CD14-positive monocyte (primary cell): ENCODE results near the gene KMT2E. TPM values are rescaled to one million over a fixed set of nuclear protein-coding genes. Genes with fewer than 3 reads are reported as not detected.

ENCODE experiments used
- DNase-seq, 3 donors: peaks; one replicate each; pipeline ENCODE4 v3.0.0-alpha.2; 2011 to 2022
- H2AFZ ChIP-seq: 2 replicates; pipeline ENCODE4 v1.6.0; 2012; ENCODE audit warnings: mild to moderate bottlenecking, low read depth, low read length, inconsistent platforms; ENCODE audit not compliant: insufficient read depth, poor library complexity, severe bottlenecking
- H3K27ac ChIP-seq, 2 donors: 1 replicate in 1 of 2; 2 replicates in 1 of 2; pipeline ENCODE4 v1.5.1; 2012 to 2013; ENCODE audit warnings: low read length in 2 of 2, control low read depth in 1 of 2, inconsistent platforms in 1 of 2, low read depth in 1 of 2, mild to moderate bottlenecking in 1 of 2
- H3K27me3 ChIP-seq, 2 donors: one replicate each; pipeline versions ENCODE4 v1.6.0 to v1.6.1; 2011 to 2013; ENCODE audit warnings: low read length in 2 of 2; ENCODE audit not compliant: control insufficient read depth in 2 of 2, insufficient read depth in 2 of 2
- H3K36me3 ChIP-seq, 2 donors: replicated peaks in 1 of 2; 1 replicate in 1 of 2; 2 replicates in 1 of 2; pipeline versions ENCODE4 v1.5.1 to v1.6.1; 2012 to 2013; ENCODE audit warnings: low read length in 2 of 2, control low read depth in 1 of 2, inconsistent platforms in 1 of 2, mild to moderate bottlenecking in 1 of 2; ENCODE audit not compliant: insufficient read depth in 2 of 2, control insufficient read depth in 1 of 2
- H3K4me1 ChIP-seq, 2 donors: 1 replicate in 1 of 2; 2 replicates in 1 of 2; pipeline versions ENCODE4 v1.5.1 to v1.6.1; 2012 to 2013; ENCODE audit warnings: low read length in 2 of 2, control low read depth in 1 of 2, inconsistent platforms in 1 of 2, mild to moderate bottlenecking in 1 of 2, moderate library complexity in 1 of 2; ENCODE audit not compliant: insufficient read depth in 2 of 2, control insufficient read depth in 1 of 2
- H3K4me2 ChIP-seq: replicated peaks from 2 replicates; pipeline ENCODE3; 2012; ENCODE audit warnings: low read length, moderate library complexity, mild to moderate bottlenecking; ENCODE audit not compliant: poor library complexity, severe bottlenecking; ENCODE audit errors: extremely low read depth
- H3K4me3 ChIP-seq, 3 experiments: fragments of 200-600 bp in 1 of 3; sonication (generic) in 1 of 3; replicated peaks in 1 of 3; 1 replicate in 2 of 3; 2 replicates in 1 of 3; pipeline ENCODE4 v1.5.1; 2011 to 2013; ENCODE audit warnings: low read length in 3 of 3, mild to moderate bottlenecking in 3 of 3, control low read depth in 2 of 3, low read depth in 2 of 3, inconsistent platforms in 1 of 3, moderate library complexity in 1 of 3
- H3K79me2 ChIP-seq: 2 replicates; pipeline ENCODE4 v1.6.0; 2012; ENCODE audit warnings: mild to moderate bottlenecking, control low read depth, inconsistent platforms, low read length, moderate library complexity; ENCODE audit not compliant: insufficient read depth
- H3K9ac ChIP-seq: 2 replicates; pipeline ENCODE4 v1.6.0; 2017; ENCODE audit warnings: low read length, mild to moderate bottlenecking; ENCODE audit not compliant: insufficient read depth, poor library complexity, severe bottlenecking
- H3K9me3 ChIP-seq, 2 donors: replicated peaks in 1 of 2; 1 replicate in 1 of 2; 2 replicates in 1 of 2; pipeline versions ENCODE4 v1.5.1 to v1.6.1; 2012 to 2013; ENCODE audit warnings: low read length in 2 of 2, control low read depth in 1 of 2; ENCODE audit not compliant: control insufficient read depth in 1 of 2, insufficient read depth in 1 of 2
- H4K20me1 ChIP-seq: 2 replicates; pipeline ENCODE4 v1.6.0; 2012; ENCODE audit warnings: mild to moderate bottlenecking, low read length, control low read depth, moderate library complexity; ENCODE audit not compliant: insufficient read depth
- H3K27ac Mint-ChIP-seq, 7 donors: one replicate each; pipeline ENCODE4 v1.8.0; 2020; ENCODE audit warnings: mild to moderate bottlenecking in 7 of 7, mixed read lengths in 7 of 7, moderate library complexity in 6 of 7, inconsistent platforms in 2 of 7
- H3K27me3 Mint-ChIP-seq, 3 donors: one replicate each; pipeline ENCODE4 v1.8.0; 2021 to 2022; ENCODE audit warnings: low read depth in 3 of 3, mild to moderate bottlenecking in 3 of 3, mixed read lengths in 3 of 3, moderate library complexity in 3 of 3, inconsistent platforms in 1 of 3
- H3K36me3 Mint-ChIP-seq, 2 donors: one replicate each; pipeline ENCODE4 v1.8.0; 2020; ENCODE audit warnings: mixed read lengths in 2 of 2, inconsistent platforms in 1 of 2, mild to moderate bottlenecking in 1 of 2
- H3K4me1 Mint-ChIP-seq: one replicate; pipeline ENCODE4 v1.8.0; 2020; ENCODE audit warnings: mild to moderate bottlenecking, mixed read lengths
- H3K4me3 Mint-ChIP-seq, 2 donors: one replicate each; pipeline ENCODE4 v1.8.0; 2020; ENCODE audit warnings: mild to moderate bottlenecking in 2 of 2, mixed read lengths in 2 of 2, moderate library complexity in 1 of 2
- H3K9me3 Mint-ChIP-seq, 7 donors: one replicate each; pipeline ENCODE4 v1.8.0; 2020 to 2022; ENCODE audit warnings: mixed read lengths in 7 of 7, mild to moderate bottlenecking in 6 of 7, moderate library complexity in 6 of 7, inconsistent platforms in 2 of 7
- WGBS: methylation state at CpG from one replicate; pipeline ENCODE4 v1.1.5; 2013; ENCODE audit warnings: missing lambda C conversion rate; ENCODE audit not compliant: insufficient coverage; 5-methylcytosine and 5-hydroxymethylcytosine counted together
- intact Hi-C, 2 donors: fragments of 100-400 bp; cut with micrococcal nuclease; formaldehyde crosslinking; loops; one replicate each; pipeline versions ENCODE4 v1.15.0 to v1.15.1; 2023
- polyA plus RNA-seq, 3 donors: library from polyadenylated mRNA; depleted of rRNA in 1 of 3; unstranded in 2 of 3; stranded (reverse) in 1 of 3; fragments of 300-500 nt in 2 of 3; fragments of >200 nt in 1 of 3; fragmentation: Illumina TruSeq in 2 of 3; gene quantifications; 1 replicate in 2 of 3; 2 replicates in 1 of 3; pipeline ENCODE4 v1.2.3, GENCODE V29; 2012 to 2021
- TF ChIP-seq, protein P1 (sequence below): fragments of 200-600 bp; IDR thresholded peaks from one replicate; pipeline ENCODE4 v1.8.0; 2022; ENCODE audit warnings: antibody characterized with exemption, mild to moderate bottlenecking

KMT2E gene
- polyA plus RNA-seq, 3 donors: 21.5 to 58.0 (median 33.1) TPM

DNA sequence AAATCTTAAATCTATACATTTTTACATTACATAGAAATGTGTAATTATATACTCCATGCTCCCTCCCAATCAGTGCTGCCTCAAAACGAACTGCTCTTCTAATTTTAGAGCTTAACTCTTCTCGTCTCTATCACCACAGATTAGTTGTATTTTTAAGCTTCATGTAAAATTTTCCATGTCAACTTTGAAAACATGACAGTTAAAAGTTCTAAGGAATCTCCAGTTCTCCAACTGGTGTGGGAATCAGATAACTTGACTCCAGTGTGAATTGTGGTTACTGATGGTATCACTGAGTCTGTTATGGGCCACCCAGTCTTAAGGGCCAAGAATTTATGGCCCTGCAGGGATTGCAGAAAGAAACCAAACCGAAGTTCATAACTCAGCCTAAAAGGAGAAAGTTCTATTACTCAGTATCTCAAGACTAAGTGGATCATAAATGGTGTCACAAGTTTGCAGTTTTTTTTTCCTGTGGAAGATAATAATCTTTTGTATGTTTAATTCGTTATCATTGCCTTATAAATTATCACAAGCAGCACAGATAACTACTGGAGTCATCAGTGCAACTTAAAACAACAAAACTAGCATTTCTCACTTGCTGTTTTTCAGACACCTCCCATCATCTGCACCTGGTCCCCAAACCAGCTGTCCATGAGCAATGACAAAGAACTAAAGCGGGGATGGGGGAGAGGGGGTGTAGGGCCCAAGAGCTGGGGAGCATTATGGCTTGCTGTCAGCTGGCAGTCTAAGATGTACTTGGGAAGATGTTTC is 31.5 kb upstream of the KMT2E start:
- H3K4me1 ChIP-seq: peaks cover 45 to 59% of the 10 kb centered on the region in 2 donors
- H3K4me2 ChIP-seq: peak overlapping the region; percentile 78
- DNase-seq: no peak
- no peaks in the 10 kb centered on the region for H3K9me3 ChIP-seq
- peaks cover 46% of the 10 kb centered on the region for H3K79me2 ChIP-seq
- H2AFZ ChIP-seq: no peak overlapping the region
- Mint-ChIP-seq H3K4me3 (peak overlapping the region; percentile 95 to 100), H3K9me3 (no peaks in the 10 kb centered on the region), H3K4me1 (peaks cover 56% of the 10 kb centered on the region), H3K36me3 (peaks cover 2 to 9% of the 10 kb centered on the region in 2 donors), H3K27ac (peak overlapping the region; percentile 40 to 100 (median 100)), H3K27me3 (peaks cover 0 to 3% (median 2%) of the 10 kb centered on the region in 3 donors)
- TF ChIP-seq, protein P1, sequence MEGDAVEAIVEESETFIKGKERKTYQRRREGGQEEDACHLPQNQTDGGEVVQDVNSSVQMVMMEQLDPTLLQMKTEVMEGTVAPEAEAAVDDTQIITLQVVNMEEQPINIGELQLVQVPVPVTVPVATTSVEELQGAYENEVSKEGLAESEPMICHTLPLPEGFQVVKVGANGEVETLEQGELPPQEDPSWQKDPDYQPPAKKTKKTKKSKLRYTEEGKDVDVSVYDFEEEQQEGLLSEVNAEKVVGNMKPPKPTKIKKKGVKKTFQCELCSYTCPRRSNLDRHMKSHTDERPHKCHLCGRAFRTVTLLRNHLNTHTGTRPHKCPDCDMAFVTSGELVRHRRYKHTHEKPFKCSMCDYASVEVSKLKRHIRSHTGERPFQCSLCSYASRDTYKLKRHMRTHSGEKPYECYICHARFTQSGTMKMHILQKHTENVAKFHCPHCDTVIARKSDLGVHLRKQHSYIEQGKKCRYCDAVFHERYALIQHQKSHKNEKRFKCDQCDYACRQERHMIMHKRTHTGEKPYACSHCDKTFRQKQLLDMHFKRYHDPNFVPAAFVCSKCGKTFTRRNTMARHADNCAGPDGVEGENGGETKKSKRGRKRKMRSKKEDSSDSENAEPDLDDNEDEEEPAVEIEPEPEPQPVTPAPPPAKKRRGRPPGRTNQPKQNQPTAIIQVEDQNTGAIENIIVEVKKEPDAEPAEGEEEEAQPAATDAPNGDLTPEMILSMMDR: no peak
- H4K20me1 ChIP-seq: no peaks in the 10 kb centered on the region
- H3K4me3 ChIP-seq: peak overlapping the region in 1 of 3 experiments; percentile 86
- no peaks in the 10 kb centered on the region for H3K27me3 ChIP-seq
- H3K27ac ChIP-seq: peak overlapping the region in 1 of 2 donors; percentile 99
- intact Hi-C loops: loop anchor here (2.0 to 10.0 kb wide), 6 partner anchors 30 to 62 kb away; no protein-coding TSS in a partner anchor
- WGBS: no CpG with 5 or more reads among the region's 5 CpGs
- H3K9ac ChIP-seq: no peak overlapping the region
- H3K36me3 ChIP-seq: peaks cover 0 to 11% of the 10 kb centered on the region in 2 donors

DNA sequence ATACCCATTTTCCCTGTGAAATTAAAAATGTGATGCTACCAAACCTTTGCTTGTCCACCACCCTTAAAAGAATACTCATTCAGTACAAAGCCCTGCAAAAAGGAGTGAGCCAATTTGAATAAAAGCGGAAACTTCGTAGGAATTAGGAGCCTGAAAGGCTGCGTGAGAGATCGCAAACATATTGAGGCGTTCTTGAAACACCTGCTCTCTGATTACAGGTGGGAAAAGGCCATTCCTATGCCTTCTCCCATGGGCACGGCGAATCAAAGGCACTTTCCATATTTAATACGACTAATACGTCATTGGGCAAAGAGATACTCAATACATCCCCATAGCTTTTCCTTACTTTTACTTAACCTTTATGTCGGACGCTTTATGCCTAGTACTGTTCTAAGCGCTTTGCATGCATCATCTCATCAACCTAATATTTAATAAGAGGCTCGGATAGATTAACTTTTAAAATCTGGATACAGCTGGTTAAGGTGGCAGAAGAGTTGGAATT is 30.9 kb upstream of the KMT2E start:
- peaks cover 3 to 16% of the 10 kb centered on the region in 2 donors for H3K36me3 ChIP-seq
- peak overlapping the region; percentile 70 for H2AFZ ChIP-seq
- H3K27me3 Mint-ChIP-seq: peaks cover 0 to 3% (median 2%) of the 10 kb centered on the region in 3 donors
- H3K27ac ChIP-seq: peak overlapping the region; percentile 99 to 100
- peaks cover 46% of the 10 kb centered on the region for H3K79me2 ChIP-seq
- no peaks in the 10 kb centered on the region for H3K9me3 Mint-ChIP-seq
- H3K27ac Mint-ChIP-seq: peak overlapping the region; percentile 99 to 100 (median 100)
- H3K9me3 ChIP-seq: no peaks in the 10 kb centered on the region
- H3K4me1 ChIP-seq: peaks cover 45 to 59% of the 10 kb centered on the region in 2 donors
- 63% methylated on average over 6 of the region's 13 CpGs for WGBS
- H3K9ac ChIP-seq: peak overlapping the region; percentile 93
- TF ChIP-seq, protein P1: no peak
- intact Hi-C loops: loop anchor here (2.0 to 10.0 kb wide), 6 partner anchors 30 to 62 kb away; no protein-coding TSS in a partner anchor
- peaks cover 56% of the 10 kb centered on the region for H3K4me1 Mint-ChIP-seq
- H3K36me3 Mint-ChIP-seq: peaks cover 2 to 9% of the 10 kb centered on the region in 2 donors
- H4K20me1 ChIP-seq: peaks cover 1% of the 10 kb centered on the region
- peak overlapping the region; percentile 53 to 86 (median 69) for H3K4me3 ChIP-seq
- H3K27me3 ChIP-seq: no peaks in the 10 kb centered on the region
- H3K4me3 Mint-ChIP-seq: peak overlapping the region; percentile 95 to 100
- DNase-seq: no peak
- H3K4me2 ChIP-seq: peak overlapping the region; percentile 78
